Measurements from ENCODE around the gene RAB6A. TPM values are rescaled to one million over a fixed set of nuclear protein-coding genes. Genes with fewer than 3 reads are reported as not detected.
A peak's percentile ranks its signal among the peaks of the same experiment; 100 is the strongest.
"Not testable (repeated sequence)": the region's sequence is repeated elsewhere in the genome, so short reads cannot be mapped to it uniquely, and the experiment has no call there.

Gene RAB6A
- total RNA-seq, 1 donor from 2014 or later, result 185 TPM

GRCh38 chr11:73757598-73757997 lies 3.3 kb downstream of the RAB6A start:
- DNase-seq (ENCODE audit: low spot score), result no peak
- no peaks in the 10 kb centered on the region for H3K9me3 Mint-ChIP-seq (ENCODE audit: low read depth)
- H3K27me3 Mint-ChIP-seq (ENCODE audit: low read depth), result no peaks in the 10 kb centered on the region
- H3K36me3 Mint-ChIP-seq (ENCODE audit: low read depth), result peaks cover 4% of the 10 kb centered on the region
- peak overlapping the region; percentile 67 for H3K27ac Mint-ChIP-seq (ENCODE audit: unreplicated experiment)
- peak overlapping the region; percentile 96 for H3K4me3 Mint-ChIP-seq (ENCODE audit: unreplicated experiment)
- H3K4me1 Mint-ChIP-seq (ENCODE audit: low read depth), result peaks cover 46% of the 10 kb centered on the region
- no peak for TF ChIP-seq CTCF (IDR thresholded peaks at IDR 0.05)

- no peak for TF ChIP-seq CTCF (IDR thresholded peaks at IDR 0.05)
- Mint-ChIP-seq H3K27me3 (ENCODE audit: low read depth) (no peaks in the 10 kb centered on the region), H3K36me3 (ENCODE audit: low read depth) (peaks cover 4% of the 10 kb centered on the region), H3K9me3 (ENCODE audit: low read depth) (no peaks in the 10 kb centered on the region), H3K27ac (ENCODE audit: unreplicated experiment) (no peak overlapping the region), H3K4me1 (ENCODE audit: low read depth) (peaks cover 56% of the 10 kb centered on the region), H3K4me3 (ENCODE audit: unreplicated experiment) (no peak overlapping the region)
- no peak for DNase-seq (ENCODE audit: low spot score)
Measured at GRCh38 chr11:73755670-73756069, 5.2 kb downstream of the RAB6A start.

GRCh38 chr11:73753938-73754337 lies 6.9 kb downstream of the RAB6A start:
- Mint-ChIP-seq H3K9me3 (ENCODE audit: low read depth) (no peaks in the 10 kb centered on the region), H3K4me3 (ENCODE audit: unreplicated experiment) (no peak overlapping the region), H3K27ac (ENCODE audit: unreplicated experiment) (no peak overlapping the region), H3K4me1 (ENCODE audit: low read depth) (peaks cover 61% of the 10 kb centered on the region), H3K36me3 (ENCODE audit: low read depth) (peaks cover 1% of the 10 kb centered on the region), H3K27me3 (ENCODE audit: low read depth) (no peaks in the 10 kb centered on the region)
- no peak for TF ChIP-seq CTCF (IDR thresholded peaks at IDR 0.05)
- no peak for DNase-seq (ENCODE audit: low spot score)

- Mint-ChIP-seq H3K27ac (ENCODE audit: unreplicated experiment) (peak overlapping the region; percentile 85), H3K36me3 (ENCODE audit: low read depth) (peaks cover 1% of the 10 kb centered on the region), H3K4me1 (ENCODE audit: low read depth) (peaks cover 55% of the 10 kb centered on the region), H3K4me3 (ENCODE audit: unreplicated experiment) (no peak overlapping the region), H3K27me3 (ENCODE audit: low read depth) (no peaks in the 10 kb centered on the region), H3K9me3 (ENCODE audit: low read depth) (no peaks in the 10 kb centered on the region)
- no peak for TF ChIP-seq CTCF (IDR thresholded peaks at IDR 0.05)
- no peak for DNase-seq (ENCODE audit: low spot score)
Measured at GRCh38 chr11:73752903-73753302, 8.0 kb downstream of the RAB6A start.

- Mint-ChIP-seq H3K36me3 (ENCODE audit: low read depth) (peaks cover 1% of the 10 kb centered on the region), H3K9me3 (ENCODE audit: low read depth) (no peaks in the 10 kb centered on the region), H3K4me1 (ENCODE audit: low read depth) (peaks cover 54% of the 10 kb centered on the region), H3K27ac (ENCODE audit: unreplicated experiment) (peak overlapping the region; percentile 85), H3K4me3 (ENCODE audit: unreplicated experiment) (no peak overlapping the region), H3K27me3 (ENCODE audit: low read depth) (no peaks in the 10 kb centered on the region)
- TF ChIP-seq CTCF (IDR thresholded peaks at IDR 0.05), result no peak
- no peak for DNase-seq (ENCODE audit: low spot score)
Measured at GRCh38 chr11:73752216-73752867, 8.5 kb downstream of the RAB6A start.

- not testable (repeated sequence) for H3K27me3 Mint-ChIP-seq (ENCODE audit: low read depth); H3K36me3 Mint-ChIP-seq (ENCODE audit: low read depth); H3K9me3 Mint-ChIP-seq (ENCODE audit: low read depth); DNase-seq (ENCODE audit: low spot score); H3K4me3 Mint-ChIP-seq (ENCODE audit: unreplicated experiment)
- Mint-ChIP-seq H3K4me1 (ENCODE audit: low read depth) (peaks cover 50% of the 10 kb centered on the region), H3K27ac (ENCODE audit: unreplicated experiment) (peak overlapping the region; percentile 71)
Measured at GRCh38 chr11:73750862-73751261, 10.0 kb downstream of the RAB6A start.

All from chondrocyte (in vitro differentiated cells).